ENCODE data around the gene S100A14. TPM values are rescaled to one million over a fixed set of nuclear protein-coding genes. Genes with fewer than 3 reads are reported as not detected.

The S100A14 gene
- total and polyA plus RNA-seq, 9 of the 15 experiments (the other 6 are each of a cell fraction or from before 2014, with no cell fraction given): 0.10 to 0.64 (median 0.24) TPM; not detected in 3

GRCh38 chr1:153649137-153649862, 33.2 kb upstream of the S100A14 start (continued):
- TF ChIP-seq ZBTB43 (CRISPR knock-in tag; IDR thresholded peaks at IDR 0.05) (no peak), E2F6 (IDR thresholded peaks at IDR 0.05; ENCODE audit: borderline replicate concordance in 1 of 2, extremely low read depth in 1 of 2, insufficient read depth in 1 of 2, insufficient read length in 1 of 2, low read depth in 1 of 2, low read length in 1 of 2, poor library complexity in 1 of 2, severe bottlenecking in 1 of 2) (no peak), SOX6 (IDR thresholded peaks at IDR 0.05) (no peak), SMARCE1 (IDR thresholded peaks at IDR 0.05) (no peak), ZFP91 (CRISPR knock-in tag; IDR thresholded peaks at IDR 0.05) (no peak), POLR2AphosphoS5 (IDR thresholded peaks at IDR 0.05; ENCODE audit: control insufficient read depth, insufficient read depth, low read depth, low read length) (peak; percentile 16; the same call in 1 of the 2 replicates), HDAC8 (tag; IDR thresholded peaks at IDR 0.05) (no peak), ZNF511 (CRISPR knock-in tag; IDR thresholded peaks at IDR 0.05) (no peak), CC2D1A (IDR thresholded peaks at IDR 0.05) (0 out of 2 replicates have a peak, but pooled peaks have one; percentile 15), ZNF695 (CRISPR knock-in tag; IDR thresholded peaks at IDR 0.05) (no peak), ZNF655 (CRISPR knock-in tag; IDR thresholded peaks at IDR 0.05) (no peak), ZBTB5 (IDR thresholded peaks at IDR 0.05) (no peak), NR2F6 (CRISPR knock-in tag; IDR thresholded peaks at IDR 0.05) (no peak), MBD2 (IDR thresholded peaks at IDR 0.05; ENCODE audit: borderline replicate concordance, low read depth) (no peak), ZBTB1 (CRISPR knock-in tag; IDR thresholded peaks at IDR 0.05; ENCODE audit: borderline replicate concordance, low read depth) (no peak), TOE1 (IDR thresholded peaks at IDR 0.05; ENCODE audit: borderline replicate concordance) (no peak), TOE1 (CRISPR knock-in tag; IDR thresholded peaks at IDR 0.05; ENCODE audit: borderline replicate concordance, low read depth) (no peak), HNRNPLL (IDR thresholded peaks at IDR 0.05; ENCODE audit: low read depth, low read length, poor library complexity, severe bottlenecking) (no peak), ZC3H11A (IDR thresholded peaks at IDR 0.05; ENCODE audit: low read depth, low read length) (no peak)

All from K562 (cell line).